ENCODE measurements around the gene PTPRD. TPM values are rescaled to one million over a fixed set of nuclear protein-coding genes. Genes with fewer than 3 reads are reported as not detected.

The PTPRD gene
- total and polyA plus RNA-seq, 2 donors (not counting 1 experiment from before 2014, with no cell fraction given) = not detected

DNA sequence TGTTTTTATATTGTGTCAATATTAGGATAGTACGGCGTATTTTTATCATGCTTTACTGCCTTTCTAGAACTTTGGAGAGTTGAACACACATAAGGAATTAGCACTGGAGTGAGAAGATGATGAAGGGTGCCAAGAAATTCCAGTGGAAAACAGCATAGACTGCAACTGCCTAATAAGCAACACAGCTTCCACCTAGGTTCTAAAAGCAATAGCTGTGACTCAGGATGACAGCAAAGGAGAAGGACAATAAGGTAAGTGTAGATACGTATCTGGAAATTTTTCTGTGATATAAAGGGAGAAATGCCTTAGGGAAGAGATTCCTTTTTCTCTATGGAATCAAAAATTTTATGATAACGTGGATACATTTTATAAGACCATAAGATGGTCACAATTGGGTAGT, 7.4 kb downstream of the PTPRD start:
- Histone ChIP-seq H3K9me3 (ENCODE audit: control extremely low read depth in 1 of 3, control insufficient read depth in 2 of 3, insufficient read depth in 1 of 3, low read length in 2 of 3) (no peaks in the 10 kb centered on the region), H3K4me3 (ENCODE audit: control extremely low read depth in 1 of 5, extremely low read depth in 1 of 5, insufficient read depth in 1 of 5, low read depth in 2 of 5, low read length in 4 of 5) (no peak overlapping the region), H3K27ac (ENCODE audit: low read length in 2 of 2) (no peak overlapping the region), H2AFZ (ENCODE audit: insufficient read depth, low read depth, low read length, poor library complexity, severe bottlenecking) (no peak overlapping the region), H3K4me2 (replicated peaks; ENCODE audit: low read depth, low read length, poor library complexity, severe bottlenecking) (no peak overlapping the region), H4K20me1 (ENCODE audit: control insufficient read depth, insufficient read depth, low read length, poor library complexity, severe bottlenecking) (no peaks in the 10 kb centered on the region), H3K4me1 (ENCODE audit: control insufficient read depth in 2 of 2, insufficient read depth in 2 of 2, low read length in 2 of 2) (no peaks in the 10 kb centered on the region), H3K79me2 (ENCODE audit: control insufficient read depth, insufficient read depth, low read length) (no peaks in the 10 kb centered on the region), H3K36me3 (replicated peaks in 1 of 2; ENCODE audit: control extremely low read depth in 1 of 2, control insufficient read depth in 1 of 2, extremely low read depth in 1 of 2, insufficient read depth in 2 of 2, low read length in 1 of 2) (no peaks in the 10 kb centered on the region), H3K27me3 (replicated peaks in 1 of 4; ENCODE audit: control extremely low read depth in 1 of 4, control insufficient read depth in 3 of 4, insufficient read depth in 4 of 4, low read length in 3 of 4) (no peaks in the 10 kb centered on the region), H3K9ac (ENCODE audit: low read length) (no peak overlapping the region)
- ATAC-seq (ENCODE audit: low read depth) (no peak), DNase-seq (no peak)
- Mint-ChIP-seq H3K4me3 (no peak overlapping the region), H3K27ac (no peak overlapping the region), H3K9me3 (ENCODE audit: insufficient read depth) (no peaks in the 10 kb centered on the region), H3K4me1 (no peaks in the 10 kb centered on the region), H3K27me3 (no peaks in the 10 kb centered on the region)
- CTCF ChIA-PET = no interaction called here
- intact Hi-C loops (cut with micrococcal nuclease) = no loop called here
- 92% methylated on average over 2 of the region's 4 CpGs for WGBS (ENCODE audit: insufficient coverage)
- TF ChIP-seq EZH2 (IDR thresholded peaks at IDR 0.05; ENCODE audit: borderline replicate concordance, insufficient read depth, low read depth, low read length, poor library complexity, severe bottlenecking) = no peak
- TF ChIP-seq, protein P1, sequence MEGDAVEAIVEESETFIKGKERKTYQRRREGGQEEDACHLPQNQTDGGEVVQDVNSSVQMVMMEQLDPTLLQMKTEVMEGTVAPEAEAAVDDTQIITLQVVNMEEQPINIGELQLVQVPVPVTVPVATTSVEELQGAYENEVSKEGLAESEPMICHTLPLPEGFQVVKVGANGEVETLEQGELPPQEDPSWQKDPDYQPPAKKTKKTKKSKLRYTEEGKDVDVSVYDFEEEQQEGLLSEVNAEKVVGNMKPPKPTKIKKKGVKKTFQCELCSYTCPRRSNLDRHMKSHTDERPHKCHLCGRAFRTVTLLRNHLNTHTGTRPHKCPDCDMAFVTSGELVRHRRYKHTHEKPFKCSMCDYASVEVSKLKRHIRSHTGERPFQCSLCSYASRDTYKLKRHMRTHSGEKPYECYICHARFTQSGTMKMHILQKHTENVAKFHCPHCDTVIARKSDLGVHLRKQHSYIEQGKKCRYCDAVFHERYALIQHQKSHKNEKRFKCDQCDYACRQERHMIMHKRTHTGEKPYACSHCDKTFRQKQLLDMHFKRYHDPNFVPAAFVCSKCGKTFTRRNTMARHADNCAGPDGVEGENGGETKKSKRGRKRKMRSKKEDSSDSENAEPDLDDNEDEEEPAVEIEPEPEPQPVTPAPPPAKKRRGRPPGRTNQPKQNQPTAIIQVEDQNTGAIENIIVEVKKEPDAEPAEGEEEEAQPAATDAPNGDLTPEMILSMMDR (IDR thresholded peaks at IDR 0.05) = no peak
- POLR2A ChIA-PET = no interaction called here

DNA sequence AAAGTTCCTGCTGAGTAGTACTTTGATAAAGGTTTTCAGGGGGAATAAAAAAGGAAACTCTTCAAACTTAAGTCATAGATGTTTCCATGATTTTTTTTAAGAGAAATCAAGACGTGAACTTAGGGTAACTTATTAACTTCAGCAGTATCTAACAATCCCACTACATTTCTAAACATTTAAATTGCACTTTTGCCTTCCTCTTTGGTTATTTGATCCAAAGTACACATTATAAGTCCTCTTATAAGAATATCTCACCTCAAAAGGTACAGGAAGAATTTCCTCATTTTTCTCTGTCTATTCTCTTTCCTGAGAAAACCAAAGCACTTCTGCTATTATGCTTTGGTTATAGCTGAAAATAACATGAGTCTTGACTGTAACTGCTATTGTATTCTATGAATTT, 7.9 kb downstream of the PTPRD start:
- ATAC-seq (ENCODE audit: low read depth) (no peak), DNase-seq (no peak)
- no CpG with 5 or more reads among the region's 1 CpG for WGBS (ENCODE audit: insufficient coverage)
- Mint-ChIP-seq H3K9me3 (ENCODE audit: insufficient read depth) (no peaks in the 10 kb centered on the region), H3K27ac (no peak overlapping the region), H3K4me1 (no peaks in the 10 kb centered on the region), H3K27me3 (no peaks in the 10 kb centered on the region), H3K4me3 (no peak overlapping the region)
- H3K27me3 ChIP-seq (replicated peaks in 1 of 4; ENCODE audit: control extremely low read depth in 1 of 4, control insufficient read depth in 3 of 4, insufficient read depth in 4 of 4, low read length in 3 of 4) = no peaks in the 10 kb centered on the region
- H3K9me3 ChIP-seq (ENCODE audit: control extremely low read depth in 1 of 3, control insufficient read depth in 2 of 3, insufficient read depth in 1 of 3, low read length in 2 of 3) = no peaks in the 10 kb centered on the region
- H2AFZ ChIP-seq (ENCODE audit: insufficient read depth, low read depth, low read length, poor library complexity, severe bottlenecking) = no peak overlapping the region
- no peaks in the 10 kb centered on the region for H3K79me2 ChIP-seq (ENCODE audit: control insufficient read depth, insufficient read depth, low read length)
- H3K4me1 ChIP-seq (ENCODE audit: control insufficient read depth in 2 of 2, insufficient read depth in 2 of 2, low read length in 2 of 2) = no peaks in the 10 kb centered on the region
- intact Hi-C loops (cut with micrococcal nuclease) = no loop called here
- H3K27ac ChIP-seq (ENCODE audit: low read length in 2 of 2) = no peak overlapping the region
- TF ChIP-seq, protein P1 (IDR thresholded peaks at IDR 0.05) = no peak
- no peak for TF ChIP-seq EZH2 (IDR thresholded peaks at IDR 0.05; ENCODE audit: borderline replicate concordance, insufficient read depth, low read depth, low read length, poor library complexity, severe bottlenecking)
- H3K4me3 ChIP-seq (ENCODE audit: control extremely low read depth in 1 of 5, extremely low read depth in 1 of 5, insufficient read depth in 1 of 5, low read depth in 2 of 5, low read length in 4 of 5) = no peak overlapping the region
- H4K20me1 ChIP-seq (ENCODE audit: control insufficient read depth, insufficient read depth, low read length, poor library complexity, severe bottlenecking) = no peaks in the 10 kb centered on the region
- POLR2A ChIA-PET = no interaction called here
- CTCF ChIA-PET = no interaction called here
- no peak overlapping the region for H3K4me2 ChIP-seq (replicated peaks; ENCODE audit: low read depth, low read length, poor library complexity, severe bottlenecking)
- H3K36me3 ChIP-seq (replicated peaks in 1 of 2; ENCODE audit: control extremely low read depth in 1 of 2, control insufficient read depth in 1 of 2, extremely low read depth in 1 of 2, insufficient read depth in 2 of 2, low read length in 1 of 2) = no peaks in the 10 kb centered on the region
- no peak overlapping the region for H3K9ac ChIP-seq (ENCODE audit: low read length)

Data from B cell (primary cell).